ENCODE results near the gene VIP. TPM values are rescaled to one million over a fixed set of nuclear protein-coding genes. Genes with fewer than 3 reads are reported as not detected.

VIP gene
- total and polyA plus RNA-seq, 2 of the 8 experiments (the other 6 are each of a cell fraction or from before 2014, with no cell fraction given), result not detected

DNA sequence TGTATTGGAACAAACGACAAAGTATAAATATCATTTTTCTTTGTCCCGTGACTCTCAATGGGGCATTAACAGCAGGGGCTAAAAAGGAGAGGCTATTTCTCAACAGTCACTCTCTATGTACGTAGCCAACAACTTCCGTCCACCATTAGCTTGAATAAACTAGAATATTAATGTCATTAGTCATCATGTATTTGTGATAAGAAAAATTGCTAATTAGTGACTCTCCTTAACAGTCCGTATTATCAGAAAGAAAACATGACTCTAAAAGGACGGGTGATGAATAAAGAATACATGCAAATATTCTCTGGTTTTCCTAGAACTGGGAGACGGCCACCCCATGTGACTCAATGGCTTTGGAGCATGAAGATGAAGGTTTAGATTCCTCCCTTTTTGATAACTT is 18.6 kb downstream of the VIP start:
- H3K18ac ChIP-seq (ENCODE audit: extremely low read depth, low read length), result no peak overlapping the region
- no peak overlapping the region for H4K5ac ChIP-seq (ENCODE audit: insufficient read length, low read depth, low read length)
- H2BK20ac ChIP-seq (ENCODE audit: low read length), result no peak overlapping the region
- no peak overlapping the region for H2BK5ac ChIP-seq (ENCODE audit: low read depth, low read length)
- no peak overlapping the region for H2BK15ac ChIP-seq (ENCODE audit: low read length)
- H3K23me2 ChIP-seq (ENCODE audit: low read depth, low read length), result no peaks in the 10 kb centered on the region
- POLR2A ChIA-PET (ENCODE audit: partially characterized antibody), result no interaction called here
- no peak overlapping the region for H2AFZ ChIP-seq (ENCODE audit: low read length)
- H3K4me2 ChIP-seq (ENCODE audit: insufficient read depth in 1 of 2, low read depth in 2 of 2, low read length in 2 of 2), result no peak overlapping the region
- H3K14ac ChIP-seq (ENCODE audit: insufficient read length), result no peak overlapping the region
- H3K4me3 ChIP-seq (ENCODE audit: extremely low read depth in 1 of 4, insufficient read depth in 2 of 4, low read depth in 3 of 4, low read length in 4 of 4), result no peak overlapping the region
- no peak overlapping the region for H2BK120ac ChIP-seq (replicated peaks; ENCODE audit: low read depth, low read length)
- H2BK12ac ChIP-seq (ENCODE audit: low read depth, low read length), result no peak overlapping the region
- no peaks in the 10 kb centered on the region for H3K79me1 ChIP-seq (ENCODE audit: low read depth, low read length)
- H4K20me1 ChIP-seq (replicated peaks in 1 of 2; ENCODE audit: control insufficient read depth in 1 of 2, insufficient read depth in 2 of 2, low read length in 2 of 2), result no peaks in the 10 kb centered on the region
- TF ChIP-seq TCF12 (IDR thresholded peaks at IDR 0.05; ENCODE audit: low read depth, low read length), result no peak
- TF ChIP-seq EGR1 (IDR thresholded peaks at IDR 0.05; ENCODE audit: borderline replicate concordance, low read depth, low read length), result no peak
- TF ChIP-seq MAX (IDR thresholded peaks at IDR 0.05), result no peak
- no peak for TF ChIP-seq E2F6 (IDR thresholded peaks at IDR 0.05)
- no peak for TF ChIP-seq EZH2 (IDR thresholded peaks at IDR 0.05; ENCODE audit: low read depth, low read length, severe bottlenecking)
- TF ChIP-seq EP300 (IDR thresholded peaks at IDR 0.05; ENCODE audit: borderline replicate concordance in 1 of 2, low read depth in 2 of 2, low read length in 2 of 2), result no peak
- TF ChIP-seq SAP30 (IDR thresholded peaks at IDR 0.05; ENCODE audit: insufficient read depth, insufficient replicate concordance, low read length), result no peak
- TF ChIP-seq ZNF274 (IDR thresholded peaks at IDR 0.05; ENCODE audit: borderline replicate concordance, extremely low read depth, low read length), result no peak
- no peak for TF ChIP-seq CREB1 (IDR thresholded peaks at IDR 0.05)
- no peak for TF ChIP-seq SP2 (IDR thresholded peaks at IDR 0.05; ENCODE audit: low read length)
- TF ChIP-seq SP4 (IDR thresholded peaks at IDR 0.05; ENCODE audit: low read length), result no peak
- H3K9me3 ChIP-seq (ENCODE audit: insufficient read depth in 2 of 2, low read depth in 1 of 2, low read length in 1 of 2), result no peaks in the 10 kb centered on the region
- no peaks in the 10 kb centered on the region for H3K36me3 ChIP-seq (ENCODE audit: control insufficient read depth in 2 of 4, insufficient read depth in 4 of 4, low read length in 3 of 4)
- no peak overlapping the region for H2AK5ac ChIP-seq (ENCODE audit: low read depth, low read length)
- no peak overlapping the region for H3K9ac ChIP-seq (replicated peaks in 1 of 4; ENCODE audit: extremely low read depth in 1 of 4, low read depth in 3 of 4, low read length in 3 of 4)
- CTCF ChIA-PET (ENCODE audit: partially characterized antibody), result interaction anchor here (0.8 to 1.4 kb wide), 2 partner anchors 9 to 55 kb away, joined by 3 to 4 read pairs; no protein-coding TSS in a partner anchor
- no peaks in the 10 kb centered on the region for H3K4me1 ChIP-seq (replicated peaks in 1 of 4; ENCODE audit: control insufficient read depth in 3 of 4, insufficient read depth in 4 of 4, low read length in 3 of 4)
- H3K79me2 ChIP-seq (ENCODE audit: control insufficient read depth in 1 of 2, insufficient read depth in 2 of 2, low read length in 2 of 2), result no peaks in the 10 kb centered on the region
- FAIRE-seq, result no peak
- no peak overlapping the region for H3K4ac ChIP-seq (replicated peaks; ENCODE audit: insufficient read length, low read depth, low read length)
- DNase-seq (ENCODE audit: low read depth in 1 of 2, low spot score in 2 of 2), result no peak
- H3K27ac ChIP-seq (ENCODE audit: low read depth, low read length), result no peak overlapping the region
- no peak overlapping the region for H4K91ac ChIP-seq (replicated peaks; ENCODE audit: insufficient read length, low read length)
- WGBS, 2 experiments (ENCODE audit: extremely low coverage in 1 of 2, insufficient coverage in 1 of 2, insufficient read length in 1 of 2, insufficient replicate concordance in 2 of 2, low coverage in 1 of 2, low lambda C conversion rate in 2 of 2, missing lambda C conversion rate in 1 of 2), result 95% methylated on average over 7 of the region's 7 CpGs; no CpG with 5 or more reads in 1 of the 2 experiments
- H3K56ac ChIP-seq (replicated peaks; ENCODE audit: insufficient read length, low read depth, low read length), result no peak overlapping the region
- no peak overlapping the region for H4K8ac ChIP-seq (ENCODE audit: extremely low read depth, insufficient read depth, low read length)
- H3K27me3 ChIP-seq (replicated peaks in 1 of 4; ENCODE audit: control insufficient read depth in 3 of 4, extremely low read depth in 1 of 4, insufficient read depth in 3 of 4, low read length in 3 of 4), result no peaks in the 10 kb centered on the region
- no peak overlapping the region for H3K23ac ChIP-seq (ENCODE audit: insufficient read length)
